HepG2 (cell line): ENCODE results near the gene FGGY.

Source experiments
- CTCF ChIP-seq: sonication (generic); formaldehyde crosslinking; IDR thresholded peaks from 2 replicates; pipeline ENCODE4 v1.5.0; 2020; ENCODE audit warnings: mild to moderate bottlenecking, missing genetic modification reagents, moderate library complexity
- DMTF1 ChIP-seq: sonication (generic); formaldehyde crosslinking; IDR thresholded peaks from 2 replicates; pipeline ENCODE4 v1.4.0; 2020; ENCODE audit warnings: mild to moderate bottlenecking, missing genetic modification reagents
- FOXM1 ChIP-seq: sonication (generic); formaldehyde crosslinking; IDR thresholded peaks from 2 replicates; pipeline ENCODE4 v1.5.0; 2020; ENCODE audit warnings: missing genetic modification reagents
- NR2C2 ChIP-seq: sonication (generic); formaldehyde crosslinking; IDR thresholded peaks from 2 replicates; pipeline ENCODE4 v1.4.0; 2020; ENCODE audit warnings: missing genetic modification reagents, mild to moderate bottlenecking, moderate library complexity, borderline replicate concordance
- PREB ChIP-seq: sonication (generic); formaldehyde crosslinking; IDR thresholded peaks from 2 replicates; pipeline ENCODE4 v1.4.0; 2020; ENCODE audit warnings: missing genetic modification reagents
- ZBTB14 ChIP-seq: sonication (generic); formaldehyde crosslinking; IDR thresholded peaks from 2 replicates; pipeline ENCODE4 v1.4.0; 2020; ENCODE audit warnings: missing genetic modification reagents
- ZNF503 ChIP-seq: sonication (generic); formaldehyde crosslinking; IDR thresholded peaks from 2 replicates; pipeline ENCODE4 v1.4.0; 2020; ENCODE audit warnings: missing genetic modification reagents
- ZSCAN29 ChIP-seq: sonication (generic); formaldehyde crosslinking; conservative IDR thresholded peaks from 2 replicates; pipeline ENCODE4 v1.4.0; 2020; ENCODE audit warnings: mild to moderate bottlenecking, missing genetic modification reagents
- ZZZ3 ChIP-seq: sonication (generic); formaldehyde crosslinking; IDR thresholded peaks from 2 replicates; pipeline ENCODE4 v1.4.0; 2020; ENCODE audit warnings: missing genetic modification reagents, mild to moderate bottlenecking, borderline replicate concordance

- TF ChIP-seq DMTF1 (CRISPR knock-in tag) (no peak), CTCF (CRISPR knock-in tag) (peak; percentile 45), ZZZ3 (CRISPR knock-in tag) (no peak), ZBTB14 (CRISPR knock-in tag) (no peak), ZSCAN29 (no peak), ZNF503 (CRISPR knock-in tag) (no peak), PREB (no peak), NR2C2 (CRISPR knock-in tag) (no peak), FOXM1 (CRISPR knock-in tag) (no peak)
Measured at GRCh38 chr1:59718064-59718988, 421.4 kb downstream of the FGGY start.
